Measurements from ENCODE around the gene SLC30A2.

Gene SLC30A2

DNA sequence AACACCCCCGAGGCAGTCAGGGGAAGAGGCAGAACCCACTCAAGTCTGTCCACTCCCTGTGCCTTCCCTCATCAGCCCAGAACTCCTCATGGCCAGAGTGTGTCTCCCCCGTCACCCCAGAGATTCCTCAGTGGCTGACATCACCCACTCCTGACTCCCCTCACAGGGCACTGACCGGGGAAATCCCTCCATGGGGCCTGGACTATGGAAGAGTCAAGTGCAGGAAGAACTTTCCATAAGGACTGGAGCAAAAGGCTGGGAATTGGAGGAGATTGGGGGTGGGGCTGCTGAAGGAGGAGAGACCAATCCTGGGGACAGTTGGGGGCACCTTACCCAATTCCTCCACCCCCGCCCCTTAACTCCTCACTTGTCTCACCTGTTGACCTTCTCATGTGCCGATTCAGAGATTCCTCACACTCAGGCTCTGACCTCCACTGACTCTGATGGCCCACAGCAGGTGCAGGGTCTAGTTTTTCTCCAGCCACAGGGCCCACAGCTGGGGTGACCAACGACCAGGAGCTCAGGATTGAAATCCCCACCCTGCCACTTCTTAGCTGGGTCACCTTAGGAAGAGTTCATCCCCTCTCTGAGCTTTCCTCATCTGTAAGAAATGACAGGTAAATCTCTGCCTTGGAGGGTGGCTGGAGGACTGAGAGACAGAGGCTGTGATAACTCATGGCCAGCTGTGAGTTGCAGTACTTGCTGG is 24.8 kb downstream of the SLC30A2 start:
- no peak for DNase-seq

DNA sequence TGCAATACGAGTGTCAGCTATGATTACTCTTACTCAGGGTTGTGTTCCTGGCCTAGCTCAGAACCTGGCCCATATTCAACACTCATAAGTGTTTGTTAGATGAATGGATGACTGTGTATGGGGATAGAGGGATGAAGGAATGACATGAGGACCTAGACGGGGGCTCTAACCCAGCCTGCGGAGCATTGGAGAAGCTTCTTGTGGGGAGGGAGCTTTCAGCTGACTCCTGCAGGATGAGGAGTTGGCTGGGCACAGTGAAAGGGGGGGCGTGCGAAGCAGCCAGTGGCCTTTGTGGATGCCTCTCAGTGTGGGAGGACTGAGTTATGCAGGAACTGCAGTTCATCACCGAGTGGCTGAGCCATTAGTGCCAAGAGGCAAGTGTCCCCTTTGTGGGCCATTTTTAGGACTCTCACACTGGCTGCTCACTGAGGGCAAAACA is 25.6 kb downstream of the SLC30A2 start:
- no peak for DNase-seq

DNA sequence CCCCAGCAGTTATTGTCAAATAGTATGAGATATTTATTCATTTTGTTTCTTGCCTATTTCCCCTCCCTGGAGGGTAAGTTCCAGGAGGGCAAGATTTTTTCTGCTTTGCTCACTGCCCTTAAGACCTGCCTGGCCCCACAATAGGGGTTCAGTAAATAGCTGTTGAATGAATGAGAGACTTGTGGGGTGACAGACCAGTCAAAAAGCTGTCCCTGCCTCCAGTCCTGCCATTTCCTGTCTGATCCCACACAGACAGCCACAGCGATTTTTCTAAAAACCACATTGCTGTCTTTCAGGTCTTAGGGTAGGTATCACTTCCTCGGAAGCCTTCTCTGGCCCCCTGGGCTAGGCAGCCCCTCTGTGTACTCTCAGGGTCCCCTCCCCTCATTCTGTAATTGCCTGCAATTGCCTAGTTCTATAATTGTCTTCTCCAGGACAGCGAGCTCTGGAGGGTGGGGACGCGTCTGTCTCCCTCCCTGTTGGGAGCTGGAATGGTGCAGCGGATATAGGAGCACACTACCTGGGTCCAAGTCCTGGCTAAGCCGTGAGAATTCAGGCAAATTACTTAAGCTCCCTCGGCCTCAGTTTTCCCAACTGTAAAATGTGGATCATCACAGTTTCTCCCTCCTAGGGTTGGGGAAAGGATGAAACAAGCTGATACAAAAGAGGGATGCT is 26.1 kb downstream of the SLC30A2 start:
- no peak for DNase-seq

DNA sequence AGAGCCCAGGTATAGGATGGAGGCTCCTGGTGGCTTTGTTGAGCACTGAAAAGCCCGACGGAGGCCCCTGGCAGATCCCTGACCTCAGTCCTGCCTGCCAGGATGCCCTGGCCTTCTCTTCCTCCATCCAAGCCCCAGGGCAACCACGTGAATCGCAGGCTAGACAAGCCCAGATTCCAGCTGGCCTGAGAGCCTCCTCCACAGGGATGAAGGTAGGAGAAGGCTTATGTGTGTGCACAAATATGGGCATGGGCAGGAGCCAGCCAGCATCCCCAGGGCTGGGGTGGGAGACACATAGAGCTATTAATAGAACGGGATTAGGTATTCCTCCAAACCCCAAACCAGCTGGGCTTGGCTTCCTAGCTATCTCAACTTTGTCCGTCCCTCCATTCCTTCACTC is 28.3 kb downstream of the SLC30A2 start:
- no peak for DNase-seq

GRCh38 chr1:26016953-26017545 is 28.9 kb downstream of the SLC30A2 start:
- no peak for DNase-seq

DNA sequence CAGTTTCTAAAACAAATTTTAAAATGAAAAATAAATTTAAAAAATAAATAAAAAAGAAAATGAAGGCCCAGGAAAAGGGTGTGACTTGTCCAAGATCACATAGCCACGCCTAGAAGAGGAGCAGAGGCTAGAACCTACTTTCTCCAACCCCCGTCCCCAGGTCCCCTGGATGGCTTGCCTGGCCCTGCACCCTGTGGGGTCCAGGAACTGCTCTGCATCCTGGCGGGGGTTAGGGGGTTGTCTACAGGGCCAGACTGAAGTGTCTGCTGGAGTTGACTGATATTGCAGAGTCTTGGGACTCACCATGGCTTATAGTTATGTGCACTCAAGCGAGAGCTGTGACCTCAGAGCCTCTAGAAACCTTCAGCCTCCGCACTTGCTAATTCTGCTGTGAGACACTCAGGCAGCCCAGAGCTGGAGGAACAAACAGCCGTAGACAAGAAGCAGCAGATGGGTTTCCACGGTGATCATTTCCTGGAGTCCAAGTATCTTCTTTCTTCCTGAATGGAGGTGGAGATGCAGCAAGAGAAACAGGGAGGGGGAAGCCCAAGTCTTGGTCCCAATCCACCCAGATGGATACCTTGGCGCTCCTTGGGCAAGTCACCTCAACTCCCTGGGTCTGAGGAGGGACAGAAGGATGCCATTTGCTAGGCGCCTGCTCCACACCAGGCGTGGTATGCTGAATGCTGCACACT is 29.5 kb downstream of the SLC30A2 start:
- no peak for DNase-seq

DNA sequence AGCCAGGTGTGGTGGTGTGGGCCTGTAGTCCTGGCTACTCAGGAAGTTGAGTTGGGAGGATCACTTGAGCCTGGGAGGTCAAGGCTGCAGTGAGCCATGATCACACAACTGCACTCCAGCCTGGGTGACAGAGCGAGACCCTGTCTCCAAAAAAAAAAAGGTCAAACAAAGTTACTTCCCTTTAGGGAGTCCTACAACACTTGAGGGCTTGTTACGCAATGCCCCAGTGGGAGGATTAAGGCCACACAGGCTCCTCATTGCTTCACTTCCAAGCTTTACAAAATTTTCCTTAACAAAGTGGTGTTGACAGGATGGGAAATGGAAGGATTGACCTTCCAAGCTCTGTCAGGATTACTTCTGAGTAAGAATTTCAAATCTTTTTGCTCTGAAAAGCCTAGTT is 30.6 kb downstream of the SLC30A2 start:
- DNase-seq: no peak

DNA sequence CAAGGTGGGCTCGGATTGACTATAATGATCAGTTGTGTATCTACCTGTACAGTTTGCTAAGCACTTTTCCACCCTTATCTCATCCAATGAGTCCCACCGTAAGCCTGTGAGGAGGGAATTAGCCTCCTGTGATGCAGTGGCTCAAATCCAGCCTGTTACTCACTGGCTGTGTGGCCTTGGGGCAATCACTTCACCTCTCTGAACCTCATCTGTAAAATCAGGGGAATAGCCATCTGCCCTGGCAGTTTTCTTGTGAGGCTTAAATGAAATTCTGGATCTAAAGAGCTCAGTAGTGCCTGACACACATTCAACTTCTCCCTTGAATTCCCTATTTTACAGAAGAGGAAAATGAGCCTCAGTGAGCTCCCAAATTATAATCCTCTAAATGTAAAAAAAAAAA is 31.7 kb downstream of the SLC30A2 start:
- no peak for DNase-seq

GRCh38 chr1:26012864-26013263 is 33.1 kb downstream of the SLC30A2 start:
- DNase-seq: peak; percentile 55

GRCh38 chr1:26010825-26011224 is 35.1 kb downstream of the SLC30A2 start:
- DNase-seq: no peak

DNA sequence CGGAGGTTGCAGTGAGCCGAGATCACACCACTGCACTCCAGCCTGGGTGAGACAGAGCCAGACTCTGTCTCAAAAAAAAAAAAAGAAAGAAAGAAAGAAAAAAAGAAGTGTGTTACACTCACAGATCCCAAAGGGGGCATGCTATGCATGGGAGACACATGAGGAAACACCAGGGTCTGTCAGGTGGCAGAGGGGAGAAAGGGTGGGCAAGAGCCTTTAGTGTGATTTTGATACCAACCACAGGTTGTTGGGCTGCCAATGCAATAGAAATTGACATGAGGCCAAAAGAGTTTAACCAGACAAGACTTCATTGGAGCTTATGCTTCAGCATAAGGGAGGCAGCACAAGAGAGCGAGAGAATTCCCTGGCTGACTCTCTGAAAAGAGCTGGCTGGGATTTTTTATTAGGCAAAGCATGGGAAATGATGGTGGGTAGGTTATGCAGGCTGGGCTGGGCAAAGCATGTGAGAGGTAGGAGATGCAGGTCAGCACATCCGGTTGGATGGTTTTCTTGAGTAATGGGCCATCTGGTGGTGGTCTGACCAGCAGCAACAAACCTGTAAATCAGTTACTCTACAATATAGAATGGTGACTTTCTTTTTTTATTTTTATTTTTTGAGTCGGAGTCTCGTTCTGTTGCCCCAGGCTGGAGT is 36.0 kb downstream of the SLC30A2 start:
- no peak for DNase-seq

DNA sequence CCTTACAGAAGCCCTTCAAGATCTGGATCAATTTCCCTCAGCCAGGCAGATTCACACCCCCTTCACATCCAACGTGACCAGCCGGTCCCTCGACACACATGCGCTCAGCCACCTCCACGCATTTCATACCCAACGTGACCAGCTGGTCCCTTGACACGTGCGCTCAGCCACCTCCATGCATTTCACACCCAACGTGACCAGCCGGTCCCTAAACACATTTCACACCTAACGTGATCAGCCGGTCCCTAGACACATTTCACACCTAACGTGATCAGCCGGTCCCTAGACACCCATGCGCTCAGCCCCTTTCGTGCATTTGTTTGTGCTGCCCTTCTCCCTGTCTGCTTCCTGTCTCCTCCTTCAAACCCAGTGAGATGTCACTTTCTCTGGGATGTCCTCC is 39.2 kb downstream of the SLC30A2 start:
- DNase-seq: no peak

DNA sequence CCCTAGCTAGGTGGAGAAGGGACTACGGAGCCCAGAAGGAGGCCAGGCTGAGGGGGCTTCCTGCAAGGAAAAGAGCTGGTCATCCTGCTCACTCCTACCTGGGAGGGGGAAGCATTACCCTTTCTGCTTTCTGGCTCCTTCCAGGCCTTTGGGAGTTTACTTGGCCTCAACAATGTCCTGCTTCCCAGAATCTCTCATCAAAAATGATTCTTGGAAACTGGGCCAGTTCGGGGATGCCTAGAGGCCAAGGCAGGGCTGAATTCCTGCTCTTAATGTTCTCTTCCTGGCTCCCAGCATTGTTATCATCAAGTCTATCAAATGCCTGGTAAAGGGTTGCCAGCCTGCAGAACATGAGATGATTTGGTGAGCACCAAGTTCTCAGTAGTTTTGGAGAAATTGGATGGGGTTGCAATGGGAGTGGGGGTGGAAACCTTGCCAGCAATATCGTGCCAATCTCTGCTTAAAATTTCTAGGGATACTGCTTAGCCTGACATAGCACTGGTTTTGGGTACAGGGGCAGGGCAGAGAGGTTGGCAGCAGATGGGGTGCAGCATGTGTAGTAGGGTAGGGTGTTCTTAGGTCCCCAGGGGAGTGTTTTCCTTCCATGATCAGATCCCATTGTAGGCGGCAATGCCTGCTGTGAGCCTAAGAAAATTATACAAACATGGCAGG is 40.3 kb downstream of the SLC30A2 start:
- no peak for DNase-seq

GRCh38 chr1:26003756-26004155 is 42.2 kb downstream of the SLC30A2 start:
- DNase-seq: no peak

DNA sequence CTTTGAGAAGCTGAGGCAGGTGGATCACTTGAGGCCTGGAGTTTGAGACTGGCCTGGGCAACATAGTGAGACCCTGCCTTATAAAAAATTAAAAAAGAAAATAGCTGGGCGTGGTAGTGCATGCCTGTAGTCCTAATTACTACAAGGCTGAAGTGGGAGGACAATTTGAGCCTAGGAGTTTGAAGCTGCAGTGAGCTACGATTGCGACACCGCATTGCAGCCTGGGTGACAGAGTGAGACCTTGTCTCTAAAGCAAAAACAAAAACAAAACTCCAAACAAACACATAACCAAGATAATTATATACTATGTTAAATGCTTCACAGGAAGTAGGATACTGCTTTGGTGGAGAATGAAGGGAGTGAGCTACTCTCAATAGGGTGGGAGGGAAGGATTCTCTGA is 42.7 kb downstream of the SLC30A2 start:
- no peak for DNase-seq

- no peak for DNase-seq
These were observed 46.7 kb downstream of the SLC30A2 start for GRCh38 chr1:25999041-25999800.

- peak; percentile 100 for DNase-seq
These were observed 47.8 kb downstream of the SLC30A2 start, which contains the start of gene PAFAH2 for GRCh38 chr1:25997828-25998761. Gene PAFAH2 (minus strand): TSS chr1:25998063. CDS start chr1:25990816, 7,247 bp downstream.

DNA sequence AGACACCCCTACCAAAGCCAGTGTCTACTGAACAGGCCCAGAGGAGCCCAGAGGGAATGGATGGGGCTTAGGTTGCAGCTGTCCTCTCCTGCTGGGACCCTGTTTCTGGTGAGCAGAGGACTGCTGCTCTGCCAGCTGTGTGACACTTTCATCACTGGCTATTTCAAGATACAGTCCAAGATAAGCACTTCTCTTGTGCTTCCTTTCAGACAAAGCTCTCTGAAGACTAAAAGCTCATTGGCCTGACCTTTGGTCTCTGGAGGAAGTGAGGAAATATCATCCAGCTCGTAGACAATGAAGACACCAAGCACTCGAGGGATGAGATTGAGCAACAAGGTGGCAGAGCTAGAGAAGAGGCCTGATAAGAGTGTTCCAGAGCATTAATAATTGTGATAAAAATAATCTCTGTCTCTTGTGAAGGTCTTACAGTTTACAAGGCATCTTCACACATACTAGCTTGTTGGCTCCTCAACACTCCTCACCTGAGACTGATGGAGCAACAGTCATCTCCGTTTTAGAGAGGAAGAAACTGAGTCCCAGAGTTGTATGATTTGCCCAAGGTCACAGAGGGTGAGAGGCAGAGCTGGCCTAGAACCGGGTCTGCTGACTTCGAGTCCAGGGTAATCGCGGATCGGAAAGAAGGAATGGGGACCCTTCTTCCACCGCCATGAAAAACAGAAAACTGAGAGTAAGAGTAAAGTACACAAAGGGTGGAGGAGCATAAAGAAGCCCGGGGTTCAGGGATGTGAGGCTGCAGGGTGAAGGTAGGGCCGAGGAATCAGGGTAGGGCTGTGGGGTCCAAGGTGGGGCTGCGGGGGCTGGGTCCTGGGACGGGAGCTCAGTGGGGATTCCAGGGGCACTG is 48.7 kb downstream of the SLC30A2 start:
- DNase-seq: no peak

GRCh38 chr1:25994402-25995150 is 51.3 kb downstream of the SLC30A2 start:
- DNase-seq: no peak

Data from NCI-H1092 (cell line).